HEK293 (cell line): ENCODE measurements around the gene FAM32A.

Experiments used
- CTCF ChIA-PET: fragments of 350-600 bp; formaldehyde crosslinking; extraction: SDS; loops from one replicate; lab custom pipeline; 2021; ENCODE audit warnings: antibody characterized with exemption; lab: Yijun Ruan, JAX
- POLR2A ChIA-PET: fragments of 300-600 bp; formaldehyde crosslinking; extraction: SDS; loops from one replicate; lab custom pipeline; 2020; ENCODE audit warnings: antibody characterized with exemption, inconsistent platforms; lab: Yijun Ruan, JAX
- H3K27ac ChIP-seq: fragments of 200-500 bp; sonication (Bioruptor generic); 2 replicates; pipeline ENCODE4 v1.5.1; 2014; ENCODE audit warnings: low read depth, low read length, control low read depth, inconsistent platforms; ENCODE audit errors: extremely low read depth
- H3K36me3 ChIP-seq, 2 experiments: fragments of 200-500 bp in 1 of 2; sonication (Bioruptor generic) in 1 of 2; 1 replicate in 1 of 2; 2 replicates in 1 of 2; pipeline ENCODE4 v1.5.1; 2014 to 2017; ENCODE audit warnings: inconsistent platforms in 2 of 2, low read length in 2 of 2; ENCODE audit not compliant: control insufficient read depth in 2 of 2, insufficient read depth in 1 of 2
- H3K4me1 ChIP-seq: fragments of 200-500 bp; sonication (Bioruptor generic); 2 replicates; pipeline ENCODE4 v1.5.1; 2014; ENCODE audit warnings: mild to moderate bottlenecking, low read length, inconsistent platforms; ENCODE audit not compliant: control insufficient read depth, insufficient read depth
- H3K4me3 ChIP-seq: 2 replicates; pipeline ENCODE4 v1.5.1; 2011; ENCODE audit warnings: low read depth, mild to moderate bottlenecking, control low read depth, low read length, moderate library complexity
- H3K9me3 ChIP-seq: fragments of 200-500 bp; sonication (Bioruptor generic); 2 replicates; pipeline ENCODE4 v1.5.1; 2014; ENCODE audit warnings: low read depth, low read length, inconsistent platforms; ENCODE audit not compliant: control insufficient read depth, insufficient read depth
- GLIS1 ChIP-seq: fragments of 450-650 bp; formaldehyde crosslinking; IDR thresholded peaks from 2 replicates; pipeline ENCODE4 v1.5.1; 2016; ENCODE audit warnings: missing biosample characterization, missing genetic modification characterization
- REST ChIP-seq: fragments of 450-650 bp; formaldehyde crosslinking; IDR thresholded peaks from 2 replicates; pipeline ENCODE4 v1.5.1; 2016; ENCODE audit warnings: missing biosample characterization, missing genetic modification characterization
- SALL2 ChIP-seq: fragments of 450-650 bp; formaldehyde crosslinking; IDR thresholded peaks from 2 replicates; pipeline ENCODE4 v1.5.0; 2017; ENCODE audit warnings: missing biosample characterization, mild to moderate bottlenecking, missing genetic modification characterization, borderline replicate concordance
- SP2 ChIP-seq: fragments of 450-650 bp; formaldehyde crosslinking; IDR thresholded peaks from 2 replicates; pipeline ENCODE4 v1.5.1; 2016; ENCODE audit warnings: missing biosample characterization, missing genetic modification characterization
- YY2 ChIP-seq: fragments of 450-650 bp; formaldehyde crosslinking; IDR thresholded peaks from 2 replicates; pipeline ENCODE4 v1.5.1; 2016; ENCODE audit warnings: missing biosample characterization, missing genetic modification characterization
- ZFP41 ChIP-seq: fragments of 450-650 bp; formaldehyde crosslinking; IDR thresholded peaks from 2 replicates; pipeline ENCODE4 v1.5.1; 2016; ENCODE audit warnings: missing biosample characterization, missing genetic modification characterization, borderline replicate concordance
- ZNF138 ChIP-seq: fragments of 450-650 bp; formaldehyde crosslinking; IDR thresholded peaks from 2 replicates; pipeline ENCODE4 v1.5.1; 2016; ENCODE audit warnings: missing biosample characterization, missing genetic modification characterization, borderline replicate concordance
- ZNF292 ChIP-seq: fragments of 450-650 bp; formaldehyde crosslinking; IDR thresholded peaks from 2 replicates; pipeline ENCODE4 v1.5.1; 2016; ENCODE audit warnings: low read depth, missing biosample characterization, missing genetic modification characterization, borderline replicate concordance
- ZNF341 ChIP-seq: fragments of 450-650 bp; formaldehyde crosslinking; IDR thresholded peaks from 2 replicates; pipeline ENCODE4; 2016; ENCODE audit warnings: low read depth, missing biosample characterization, missing genetic modification characterization
- ZNF510 ChIP-seq: fragments of 450-650 bp; formaldehyde crosslinking; IDR thresholded peaks from 2 replicates; pipeline ENCODE4 v1.5.1; 2018; ENCODE audit warnings: mild to moderate bottlenecking, missing genetic modification characterization, missing biosample characterization; ENCODE audit not compliant: insufficient replicate concordance
- ZNF610 ChIP-seq: fragments of 450-650 bp; formaldehyde crosslinking; IDR thresholded peaks from 2 replicates; pipeline ENCODE4 v1.5.1; 2016; ENCODE audit warnings: missing biosample characterization, missing genetic modification characterization, borderline replicate concordance
- ZNF626 ChIP-seq: fragments of 450-650 bp; sonication (Bioruptor Pico); formaldehyde crosslinking; IDR thresholded peaks from 2 replicates; pipeline ENCODE4 v1.5.1; 2018; ENCODE audit warnings: missing biosample characterization, missing genetic modification characterization, inconsistent platforms
- ZNF670 ChIP-seq: fragments of 450-650 bp; formaldehyde crosslinking; IDR thresholded peaks from 2 replicates; pipeline ENCODE4 v1.5.1; 2016; ENCODE audit warnings: missing biosample characterization, missing genetic modification characterization, low read depth
- TF ChIP-seq, protein P1 (sequence below): fragments of 450-650 bp; formaldehyde crosslinking; IDR thresholded peaks from 2 replicates; pipeline ENCODE4 v1.5.1; 2016; ENCODE audit warnings: missing biosample characterization, missing genetic modification characterization
- TF ChIP-seq, protein P2 (sequence below): fragments of 450-650 bp; formaldehyde crosslinking; IDR thresholded peaks from 2 replicates; pipeline ENCODE4 v1.5.1; 2016; ENCODE audit warnings: missing biosample characterization, missing genetic modification characterization

FAM32A gene

GRCh38 chr19:16222806-16223205 lies 37.6 kb downstream of the FAM32A start:
- Histone ChIP-seq H3K27ac (no peak overlapping the region), H3K4me1 (no peaks in the 10 kb centered on the region), H3K4me3 (no peak overlapping the region), H3K9me3 (no peaks in the 10 kb centered on the region), H3K36me3 (peaks cover 0 to 84% of the 10 kb centered on the region in 2 experiments; a peak in 2 of 3 replicates)
- ChIA-PET POLR2A (interaction anchor here (0.6 kb wide), 1 partner anchor 744 kb away, joined by 4 read pairs; no protein-coding TSS in a partner anchor), CTCF (interaction anchor here (0.6 to 1.0 kb wide), 2 partner anchors 13 to 219 kb away, joined by 3 to 4 read pairs; no protein-coding TSS in a partner anchor)
- TF ChIP-seq ZFP41 (tag by site-specific recombination): no peak
- TF ChIP-seq, protein P1, sequence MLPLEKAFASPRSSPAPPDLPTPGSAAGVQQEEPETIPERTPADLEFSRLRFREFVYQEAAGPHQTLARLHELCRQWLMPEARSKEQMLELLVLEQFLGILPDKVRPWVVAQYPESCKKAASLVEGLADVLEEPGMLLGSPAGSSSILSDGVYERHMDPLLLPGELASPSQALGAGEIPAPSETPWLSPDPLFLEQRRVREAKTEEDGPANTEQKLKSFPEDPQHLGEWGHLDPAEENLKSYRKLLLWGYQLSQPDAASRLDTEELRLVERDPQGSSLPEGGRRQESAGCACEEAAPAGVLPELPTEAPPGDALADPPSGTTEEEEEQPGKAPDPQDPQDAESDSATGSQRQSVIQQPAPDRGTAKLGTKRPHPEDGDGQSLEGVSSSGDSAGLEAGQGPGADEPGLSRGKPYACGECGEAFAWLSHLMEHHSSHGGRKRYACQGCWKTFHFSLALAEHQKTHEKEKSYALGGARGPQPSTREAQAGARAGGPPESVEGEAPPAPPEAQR (tag by site-specific recombination): no peak

- POLR2A ChIA-PET: no interaction called here
- peaks cover 0 to 84% of the 10 kb centered on the region in 2 experiments; a peak in 2 of 3 replicates for H3K36me3 ChIP-seq
- TF ChIP-seq ZNF341 (peak; percentile 51; the same call in 1 of the 2 replicates), YY2 (tag by site-specific recombination) (no peak)
- no peaks in the 10 kb centered on the region for H3K4me1 ChIP-seq
- no peaks in the 10 kb centered on the region for H3K9me3 ChIP-seq
- H3K4me3 ChIP-seq: no peak overlapping the region
- CTCF ChIA-PET: interaction anchor here (0.6 to 1.0 kb wide), 2 partner anchors 14 to 108 kb away, joined by 3 to 4 read pairs; no protein-coding TSS in a partner anchor
- no peak overlapping the region for H3K27ac ChIP-seq
Observed at GRCh38 chr19:16223746-16224145, 38.5 kb downstream of the FAM32A start.

- H3K36me3 ChIP-seq: peaks cover 0 to 90% of the 10 kb centered on the region in 2 experiments; a peak in 2 of 3 replicates
- H3K4me3 ChIP-seq: no peak overlapping the region
- no peak for TF ChIP-seq REST (tag by site-specific recombination)
- TF ChIP-seq ZNF292 (tag by site-specific recombination): no peak
- no peak for TF ChIP-seq GLIS1 (tag by site-specific recombination)
- no peak for TF ChIP-seq ZNF138 (tag by site-specific recombination)
- no peak for TF ChIP-seq SALL2 (tag by site-specific recombination)
- TF ChIP-seq ZNF626 (tag by site-specific recombination): no peak
- TF ChIP-seq SP2 (tag by site-specific recombination): no peak
- TF ChIP-seq ZNF610 (tag by site-specific recombination): no peak
- TF ChIP-seq ZNF510: no peak
- TF ChIP-seq, protein P2, sequence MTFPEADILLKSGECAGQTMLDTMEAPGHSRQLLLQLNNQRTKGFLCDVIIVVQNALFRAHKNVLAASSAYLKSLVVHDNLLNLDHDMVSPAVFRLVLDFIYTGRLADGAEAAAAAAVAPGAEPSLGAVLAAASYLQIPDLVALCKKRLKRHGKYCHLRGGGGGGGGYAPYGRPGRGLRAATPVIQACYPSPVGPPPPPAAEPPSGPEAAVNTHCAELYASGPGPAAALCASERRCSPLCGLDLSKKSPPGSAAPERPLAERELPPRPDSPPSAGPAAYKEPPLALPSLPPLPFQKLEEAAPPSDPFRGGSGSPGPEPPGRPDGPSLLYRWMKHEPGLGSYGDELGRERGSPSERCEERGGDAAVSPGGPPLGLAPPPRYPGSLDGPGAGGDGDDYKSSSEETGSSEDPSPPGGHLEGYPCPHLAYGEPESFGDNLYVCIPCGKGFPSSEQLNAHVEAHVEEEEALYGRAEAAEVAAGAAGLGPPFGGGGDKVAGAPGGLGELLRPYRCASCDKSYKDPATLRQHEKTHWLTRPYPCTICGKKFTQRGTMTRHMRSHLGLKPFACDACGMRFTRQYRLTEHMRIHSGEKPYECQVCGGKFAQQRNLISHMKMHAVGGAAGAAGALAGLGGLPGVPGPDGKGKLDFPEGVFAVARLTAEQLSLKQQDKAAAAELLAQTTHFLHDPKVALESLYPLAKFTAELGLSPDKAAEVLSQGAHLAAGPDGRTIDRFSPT (tag by site-specific recombination): no peak
- no peak for TF ChIP-seq ZNF670 (tag by site-specific recombination)
- ChIA-PET CTCF (interaction anchor here (0.8 kb wide), 1 partner anchor 881 kb away, joined by 3 read pairs; no protein-coding TSS in a partner anchor), POLR2A (no interaction called here)
- H3K27ac ChIP-seq: no peak overlapping the region
- H3K4me1 ChIP-seq: no peaks in the 10 kb centered on the region
- no peaks in the 10 kb centered on the region for H3K9me3 ChIP-seq
Observed at GRCh38 chr19:16224293-16225045, 39.3 kb downstream of the FAM32A start.
